ENCODE results near the gene SYNPR.

The SYNPR gene

DNA sequence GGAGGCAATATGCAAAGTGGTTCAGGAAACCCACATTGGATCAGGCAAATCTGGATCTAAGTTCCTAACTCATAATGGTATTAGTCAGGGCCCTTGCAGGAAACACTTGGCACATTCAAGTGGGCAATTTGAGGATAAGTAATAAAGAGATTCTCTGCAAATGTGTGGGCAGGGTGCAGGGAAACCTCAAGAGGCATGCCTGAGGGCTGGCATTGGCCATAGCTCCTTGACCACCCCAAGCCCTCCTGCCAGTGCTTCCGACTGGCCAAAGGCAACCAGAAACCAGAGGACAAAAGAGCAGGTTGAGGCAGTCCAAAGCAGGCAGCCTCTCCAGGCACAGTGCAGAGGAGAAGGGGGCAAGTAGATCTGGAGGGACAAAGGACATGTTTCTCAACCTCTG is 243.5 kb downstream of the SYNPR start:
- no peaks in the 10 kb centered on the region for H3K4me1 ChIP-seq (ENCODE audit: low read length)
- TF ChIP-seq EZH2 (optimal IDR thresholded peaks at IDR 0.05; ENCODE audit: low read depth, low read length) (no peak), EZH2phosphoT487 (IDR thresholded peaks at IDR 0.05; ENCODE audit: low read length) (no peak), CTCF (IDR thresholded peaks at IDR 0.05; ENCODE audit: low read length) (no peak)
- no peak for DNase-seq

DNA sequence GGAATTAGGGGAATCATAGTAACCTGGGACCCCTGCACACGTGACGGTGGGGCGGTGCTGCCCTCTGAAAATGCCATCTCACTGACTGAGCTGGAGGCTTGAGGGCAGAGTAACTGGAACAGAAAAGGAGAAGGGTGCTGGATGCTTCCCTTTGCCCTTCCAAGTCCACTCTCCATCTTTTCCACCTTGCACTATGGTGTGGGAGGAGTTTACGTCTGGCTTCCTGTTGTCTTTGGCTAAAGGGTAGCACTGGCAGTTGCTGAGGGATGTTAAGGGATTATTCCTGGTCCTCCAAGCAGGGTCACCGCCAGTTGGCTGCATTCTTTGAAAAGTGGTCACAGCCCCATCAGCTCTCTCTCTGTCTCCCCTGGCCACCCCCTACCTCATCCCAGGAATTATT is 245.0 kb downstream of the SYNPR start:
- Histone ChIP-seq H2AFZ (ENCODE audit: low read length) (no peak overlapping the region), H3K27me3 (replicated peaks; ENCODE audit: insufficient read depth, low read length) (no peaks in the 10 kb centered on the region), H3K9ac (ENCODE audit: low read length) (no peak overlapping the region), H3K27ac (ENCODE audit: low read length) (no peak overlapping the region), H3K4me3 (ENCODE audit: low read length) (no peak overlapping the region), H3K79me2 (ENCODE audit: low read length) (no peaks in the 10 kb centered on the region), H3K36me3 (replicated peaks; ENCODE audit: insufficient read depth, low read length) (no peaks in the 10 kb centered on the region), H3K4me1 (ENCODE audit: low read length) (no peaks in the 10 kb centered on the region), H3K9me3 (replicated peaks; ENCODE audit: insufficient read depth, low read length) (no peaks in the 10 kb centered on the region), H3F3A (ENCODE audit: insufficient read depth, low read length) (no peaks in the 10 kb centered on the region), H4K20me1 (ENCODE audit: insufficient read depth, low read length) (no peaks in the 10 kb centered on the region), H3K4me2 (ENCODE audit: low read depth, low read length) (no peak overlapping the region), H3K9me2 (replicated peaks; ENCODE audit: insufficient read depth, low read length) (no peaks in the 10 kb centered on the region)
- no peak for TF ChIP-seq EZH2 (optimal IDR thresholded peaks at IDR 0.05; ENCODE audit: low read depth, low read length)
- TF ChIP-seq EZH2phosphoT487 (IDR thresholded peaks at IDR 0.05; ENCODE audit: low read length), result no peak
- no peak for TF ChIP-seq CTCF (IDR thresholded peaks at IDR 0.05; ENCODE audit: low read length)
- no peak for DNase-seq

More for the DNA sequence above, 243.5 kb downstream of the SYNPR start:
- H3K79me2 ChIP-seq (ENCODE audit: low read length), result no peaks in the 10 kb centered on the region
- no peak overlapping the region for H3K4me2 ChIP-seq (ENCODE audit: low read depth, low read length)
- no peaks in the 10 kb centered on the region for H3K9me2 ChIP-seq (replicated peaks; ENCODE audit: insufficient read depth, low read length)
- H3K36me3 ChIP-seq (replicated peaks; ENCODE audit: insufficient read depth, low read length), result no peaks in the 10 kb centered on the region
- no peak overlapping the region for H2AFZ ChIP-seq (ENCODE audit: low read length)
- H3K4me3 ChIP-seq (ENCODE audit: low read length), result no peak overlapping the region
- H3F3A ChIP-seq (ENCODE audit: insufficient read depth, low read length), result no peaks in the 10 kb centered on the region
- no peak overlapping the region for H3K27ac ChIP-seq (ENCODE audit: low read length)
- no peaks in the 10 kb centered on the region for H3K27me3 ChIP-seq (replicated peaks; ENCODE audit: insufficient read depth, low read length)
- no peaks in the 10 kb centered on the region for H4K20me1 ChIP-seq (ENCODE audit: insufficient read depth, low read length)
- H3K9ac ChIP-seq (ENCODE audit: low read length), result no peak overlapping the region
- no peaks in the 10 kb centered on the region for H3K9me3 ChIP-seq (replicated peaks; ENCODE audit: insufficient read depth, low read length)

DNA sequence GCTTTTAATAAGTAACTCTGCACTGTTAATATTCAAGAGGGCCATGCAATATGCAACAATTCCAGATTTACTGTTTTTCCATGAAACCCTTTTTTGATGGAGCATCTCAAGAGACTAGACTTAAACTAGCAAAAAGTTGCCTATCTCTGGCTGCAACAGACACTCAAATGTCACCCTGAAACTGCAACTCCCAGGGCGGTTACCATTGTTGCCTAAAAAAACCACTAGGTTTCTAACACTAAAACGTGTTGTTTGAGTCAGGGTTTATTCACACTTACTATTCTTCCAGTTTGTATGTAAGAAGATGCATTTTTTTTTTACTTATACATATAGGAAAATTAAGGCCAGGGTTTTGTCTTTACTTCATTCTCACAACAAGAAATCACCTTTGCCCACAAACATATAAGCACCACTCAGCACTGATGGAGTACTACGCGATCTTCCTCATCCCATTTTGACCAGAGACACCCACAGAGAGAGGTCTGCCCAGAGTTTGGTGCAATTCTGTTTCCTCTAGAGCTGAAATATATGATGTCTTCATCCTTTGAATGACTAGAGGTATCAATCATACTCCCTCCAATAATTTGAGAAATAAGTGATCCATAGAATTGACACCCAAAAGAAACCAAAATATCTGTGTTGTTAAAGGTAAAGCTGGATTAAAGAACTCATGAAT is 250.4 kb downstream of the SYNPR start:
- no peak overlapping the region for H3K9ac ChIP-seq (ENCODE audit: low read length)

More for the DNA sequence above, 250.4 kb downstream of the SYNPR start:
- Histone ChIP-seq H3K4me3 (ENCODE audit: low read length) (no peak overlapping the region), H2AFZ (ENCODE audit: low read length) (no peak overlapping the region), H3F3A (ENCODE audit: insufficient read depth, low read length) (no peaks in the 10 kb centered on the region), H3K27me3 (replicated peaks; ENCODE audit: insufficient read depth, low read length) (no peaks in the 10 kb centered on the region), H3K79me2 (ENCODE audit: low read length) (no peaks in the 10 kb centered on the region), H3K9me2 (replicated peaks; ENCODE audit: insufficient read depth, low read length) (no peaks in the 10 kb centered on the region), H3K9me3 (replicated peaks; ENCODE audit: insufficient read depth, low read length) (no peaks in the 10 kb centered on the region), H3K27ac (ENCODE audit: low read length) (no peak overlapping the region), H3K4me1 (ENCODE audit: low read length) (no peaks in the 10 kb centered on the region), H4K20me1 (ENCODE audit: insufficient read depth, low read length) (no peaks in the 10 kb centered on the region), H3K4me2 (ENCODE audit: low read depth, low read length) (no peak overlapping the region), H3K36me3 (replicated peaks; ENCODE audit: insufficient read depth, low read length) (no peaks in the 10 kb centered on the region)
- peak; percentile 18 for DNase-seq
- TF ChIP-seq CTCF (IDR thresholded peaks at IDR 0.05; ENCODE audit: low read length) (no peak), EZH2 (optimal IDR thresholded peaks at IDR 0.05; ENCODE audit: low read depth, low read length) (no peak), EZH2phosphoT487 (IDR thresholded peaks at IDR 0.05; ENCODE audit: low read length) (no peak)

All from MM.1S (cell line).